HG02678 (cell line): ENCODE data around the gene SIAE.
"Not testable (repeated sequence)": the region's sequence is repeated elsewhere in the genome, so short reads cannot be mapped to it uniquely, and the experiment has no call there.

Experiments
- ATAC-seq: cut with Tn5 transposase; IDR thresholded peaks from one replicate; pipeline ENCODE4 v1.9.1; 2021; ENCODE audit warnings: mild to moderate bottlenecking, moderate library complexity; ENCODE audit not compliant: unreplicated experiment

The SIAE gene

DNA sequence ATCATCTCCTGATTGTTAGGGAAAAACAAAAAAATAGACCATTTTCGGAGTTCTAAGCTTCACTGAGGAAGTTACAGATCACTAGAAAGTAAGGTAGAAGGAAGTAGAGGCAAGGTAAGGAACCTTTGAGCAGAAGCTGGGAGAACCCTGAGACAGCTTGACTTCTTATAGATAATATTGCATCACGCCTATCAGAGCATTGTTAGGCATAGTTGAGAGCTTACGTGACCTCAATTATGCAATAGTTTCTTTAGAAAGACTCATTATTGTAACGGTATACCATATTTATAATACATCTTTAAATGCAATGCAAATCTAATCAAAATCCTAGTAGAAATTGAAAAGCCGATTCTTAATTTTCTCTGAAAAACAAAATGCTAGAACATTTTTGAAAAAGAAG is 46.0 kb downstream of the SIAE start:
- ATAC-seq, result no peak

DNA sequence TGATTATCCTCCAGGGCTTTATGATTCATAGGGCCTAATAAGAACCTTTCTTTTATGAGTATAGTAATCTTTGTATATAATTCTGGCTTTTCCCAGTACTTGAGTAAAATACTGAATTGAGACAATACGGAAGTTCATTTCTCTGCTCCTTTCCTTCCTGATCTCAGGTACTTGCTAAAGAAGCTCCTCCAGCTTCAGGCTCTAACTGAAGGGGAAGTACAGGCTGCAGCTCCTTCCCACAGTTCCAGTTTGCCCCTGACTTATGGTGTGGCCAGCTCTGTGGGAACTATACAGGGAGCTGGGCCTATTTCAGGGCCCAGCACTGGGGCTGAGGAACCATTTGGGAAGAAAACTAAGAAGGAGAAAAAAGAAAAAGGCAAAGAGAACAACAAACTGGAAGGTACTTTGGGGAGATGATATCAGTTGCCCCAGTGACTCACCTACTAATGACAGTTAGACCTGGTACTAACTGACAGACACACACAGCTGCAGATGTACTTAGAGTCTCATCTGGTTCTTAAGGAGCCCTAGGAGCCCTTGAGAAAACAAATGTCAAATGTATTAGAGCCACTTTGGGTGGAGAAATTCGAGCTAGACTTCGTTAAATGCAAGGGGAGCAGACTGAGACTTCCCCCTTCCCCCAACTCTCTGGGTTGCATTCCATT is 47.9 kb downstream of the SIAE start:
- ATAC-seq, result no peak

DNA sequence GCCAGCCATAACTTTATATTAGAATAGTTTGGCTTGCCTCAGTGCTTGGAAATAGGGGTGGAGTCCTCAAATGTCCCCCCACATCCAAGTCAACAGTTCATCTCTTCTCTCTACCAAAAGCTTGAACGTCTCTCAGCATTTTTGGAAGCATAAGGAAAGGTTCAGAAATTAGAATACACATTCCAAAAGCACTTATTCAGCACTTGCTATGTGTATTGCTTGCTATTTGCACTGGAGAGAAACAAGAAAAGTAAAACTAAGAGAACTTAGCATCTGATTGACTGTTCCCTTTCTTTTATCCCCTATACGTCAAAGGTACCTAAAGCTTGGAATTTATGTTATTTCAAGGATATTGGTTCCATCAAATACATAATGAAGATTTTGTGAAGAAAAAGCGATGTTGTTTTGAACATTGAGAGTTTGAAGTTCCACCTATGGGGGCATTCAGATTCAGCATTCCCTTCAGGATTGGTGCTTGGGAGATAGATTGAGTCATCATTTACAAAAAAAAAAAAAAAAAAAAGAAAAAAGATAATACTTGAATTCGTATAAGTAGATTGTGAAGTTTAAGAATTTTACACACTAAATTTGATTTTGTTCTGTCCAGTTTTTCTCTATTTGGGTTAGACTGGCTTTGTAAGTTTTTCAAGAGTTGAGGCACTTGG is 49.5 kb downstream of the SIAE start:
- ATAC-seq, result no peak

DNA sequence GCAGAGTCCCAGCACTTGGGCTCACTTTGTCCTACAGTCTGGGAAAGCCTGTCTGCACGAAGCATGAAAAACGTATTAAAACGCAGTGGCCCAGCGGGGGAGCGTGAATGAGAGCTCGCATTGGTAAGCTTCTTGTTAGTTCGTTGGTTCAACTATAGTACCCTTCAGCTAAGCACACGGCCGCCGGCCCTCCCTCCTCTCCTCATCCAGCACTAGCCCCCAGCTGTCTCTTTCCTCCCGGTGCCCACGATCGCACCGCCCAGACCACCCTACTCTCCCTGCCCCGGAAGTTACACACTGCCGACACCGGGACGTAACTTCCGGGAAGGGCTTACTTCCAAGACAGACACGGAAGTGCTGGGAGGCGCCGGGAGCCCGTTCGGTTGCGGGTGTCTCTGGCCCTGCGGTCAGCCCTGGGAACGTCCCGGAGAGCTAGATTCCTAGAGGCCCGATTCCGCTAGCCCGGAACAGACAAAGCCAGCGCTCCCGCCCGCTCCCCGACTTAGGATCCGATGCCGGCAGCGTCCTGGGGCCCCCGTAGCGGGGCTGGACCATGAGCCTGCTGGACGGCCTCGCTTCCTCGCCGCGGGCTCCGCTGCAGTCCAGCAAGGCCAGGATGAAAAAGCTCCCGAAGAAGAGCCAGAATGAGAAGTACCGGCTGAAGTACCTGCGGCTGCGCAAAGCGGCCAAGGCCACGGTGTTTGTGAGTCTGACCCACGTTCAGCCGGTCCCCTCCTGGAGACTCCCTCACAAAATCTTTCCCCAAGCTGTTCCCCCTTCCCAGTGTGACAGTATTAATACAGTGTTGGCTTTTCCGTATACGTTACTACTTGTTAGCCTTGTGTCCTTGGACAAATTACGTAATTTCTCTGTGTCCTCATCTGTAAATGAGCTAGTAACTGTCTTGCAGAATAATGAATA is 50.7 kb downstream of the SIAE start, which contains the start of gene TBRG1:
TSS of gene TBRG1 (plus strand) at position 334 of the 921 bp plus-strand sequence. CDS start at position 554, 220 bp downstream.
- peak; percentile 99 for ATAC-seq

DNA sequence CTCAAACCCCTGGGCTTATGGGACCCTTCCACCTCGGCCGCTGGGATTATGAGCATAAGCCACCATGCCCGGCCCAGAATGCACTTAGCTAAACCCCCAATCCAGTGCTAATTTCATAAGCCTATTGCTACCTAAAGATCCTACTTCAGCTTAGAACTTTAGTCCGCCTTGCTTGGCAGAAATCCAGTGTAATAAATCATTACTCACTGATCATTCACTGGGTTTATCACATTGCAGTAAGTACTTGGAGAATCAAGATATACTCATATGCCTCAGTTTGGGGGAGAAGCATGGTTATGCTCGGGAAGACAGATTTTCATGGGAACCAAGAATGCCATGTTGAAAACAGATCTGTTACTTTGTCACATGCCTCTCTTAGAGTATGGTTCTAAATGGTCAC is 54.7 kb downstream of the SIAE start:
- no peak for ATAC-seq

DNA sequence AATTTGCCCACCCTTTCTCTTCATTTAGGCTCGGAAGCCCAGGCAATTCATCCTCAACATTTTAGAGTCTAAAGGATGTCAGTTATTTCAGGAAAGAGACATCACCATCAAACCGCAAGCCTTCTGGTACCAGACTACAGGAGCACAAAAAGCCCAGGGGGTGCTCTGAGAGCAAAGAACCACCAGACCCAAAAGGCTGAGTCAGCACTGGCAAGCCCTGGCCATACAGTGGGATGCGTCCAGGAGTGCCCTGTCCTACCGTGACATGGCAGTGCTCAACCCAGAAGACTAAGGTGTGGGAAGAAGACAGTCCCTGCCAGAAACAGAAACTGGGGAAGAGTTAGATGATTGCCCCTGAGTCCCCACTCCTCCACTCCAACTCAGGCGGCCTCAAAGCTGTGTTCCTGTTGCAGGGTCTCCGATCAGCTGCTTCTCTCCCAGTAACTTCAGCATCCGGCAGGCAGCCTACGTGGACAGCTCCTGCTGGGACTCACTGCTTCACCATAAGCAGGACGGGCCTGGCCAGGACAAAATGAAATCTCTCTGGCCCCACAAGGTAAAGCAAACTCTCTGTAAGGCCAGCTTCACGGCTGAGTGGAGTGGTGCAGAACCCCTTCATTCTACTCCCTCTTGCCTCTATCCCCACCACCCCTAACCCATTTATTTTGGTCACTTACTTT is 60.8 kb downstream of the SIAE start:
- no peak for ATAC-seq

DNA sequence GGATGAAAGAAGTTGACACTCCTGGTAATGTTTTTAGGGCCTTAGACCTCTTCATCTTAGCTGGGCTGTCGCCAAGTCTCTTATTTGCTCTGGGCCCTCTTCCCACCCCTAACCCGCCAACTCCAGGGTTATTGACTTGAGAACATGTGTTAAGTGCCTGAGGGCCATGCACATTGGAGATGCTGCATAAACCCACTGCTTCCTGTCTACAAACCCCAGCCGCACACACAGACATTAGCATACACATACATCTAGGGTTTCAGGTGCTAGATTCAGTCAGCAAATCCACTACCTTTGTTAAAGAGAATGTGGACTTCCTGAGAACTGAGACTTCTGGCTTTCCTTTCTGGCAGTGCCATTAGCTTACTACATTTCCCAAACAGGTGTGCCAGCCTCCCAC is 61.5 kb downstream of the SIAE start:
- ATAC-seq, result no peak

DNA sequence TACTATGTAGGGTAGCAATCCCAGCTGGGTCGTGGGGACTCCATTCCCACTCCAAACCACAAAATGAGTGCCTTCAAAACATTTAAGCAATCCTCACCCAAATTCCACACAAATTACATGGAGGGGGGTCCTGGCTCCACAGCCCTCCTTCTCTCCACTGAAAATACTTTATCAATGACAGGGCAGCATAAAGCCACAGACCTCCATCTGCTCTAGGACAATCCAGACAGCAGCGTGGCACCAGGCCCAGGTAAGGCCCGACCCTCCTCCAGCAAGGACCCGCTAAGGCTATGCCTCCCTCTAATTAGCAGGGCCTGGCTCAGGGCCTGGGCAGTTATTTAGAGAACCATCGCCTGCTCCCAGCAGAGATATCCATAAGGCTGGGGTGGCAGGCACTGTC is 62.5 kb downstream of the SIAE start, which contains the start of gene PANX3:
TSS of gene PANX3 (plus strand) at position 365 of the 400 bp plus-strand sequence. CDS start 129 bp downstream, outside the sequence.
- ATAC-seq, result no peak

DNA sequence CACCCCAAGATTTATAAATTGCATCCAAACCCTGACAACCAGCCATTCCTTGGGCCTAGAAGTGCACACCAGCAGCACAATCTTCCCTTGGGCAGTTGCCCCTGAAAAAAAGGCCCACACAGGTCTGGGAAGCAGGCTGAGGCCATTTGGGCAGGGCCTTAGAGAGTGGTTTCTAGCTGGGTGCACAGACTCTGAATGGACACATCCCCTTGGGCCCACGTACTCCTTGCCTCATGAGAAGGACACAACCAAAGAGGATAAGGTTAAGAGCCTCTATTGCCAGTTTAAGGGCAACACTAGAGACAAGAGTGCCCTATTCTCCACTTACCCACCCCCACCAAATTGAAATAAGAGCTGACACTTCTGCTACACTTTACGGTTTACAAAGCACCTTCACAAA is 63.2 kb downstream of the SIAE start:
- no peak for ATAC-seq

DNA sequence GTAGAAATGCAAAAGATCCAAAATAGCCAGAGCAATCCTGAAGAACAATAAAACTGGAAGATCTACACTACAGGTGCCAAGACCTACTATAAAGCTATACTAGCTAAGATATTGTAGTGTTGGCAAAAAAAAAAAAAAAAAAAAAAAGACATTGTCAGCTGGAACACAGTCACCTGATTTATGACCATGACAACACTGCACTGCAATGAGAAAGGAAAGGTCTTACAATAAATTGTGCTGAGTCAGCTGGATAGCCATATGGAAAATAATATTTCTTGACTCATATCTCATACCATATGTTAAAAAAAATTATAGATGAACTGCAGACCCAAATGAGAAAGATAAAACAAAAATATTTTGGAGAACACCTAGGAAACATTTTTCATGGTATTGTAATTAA is 65.4 kb downstream of the SIAE start:
- ATAC-seq, result no peak

DNA sequence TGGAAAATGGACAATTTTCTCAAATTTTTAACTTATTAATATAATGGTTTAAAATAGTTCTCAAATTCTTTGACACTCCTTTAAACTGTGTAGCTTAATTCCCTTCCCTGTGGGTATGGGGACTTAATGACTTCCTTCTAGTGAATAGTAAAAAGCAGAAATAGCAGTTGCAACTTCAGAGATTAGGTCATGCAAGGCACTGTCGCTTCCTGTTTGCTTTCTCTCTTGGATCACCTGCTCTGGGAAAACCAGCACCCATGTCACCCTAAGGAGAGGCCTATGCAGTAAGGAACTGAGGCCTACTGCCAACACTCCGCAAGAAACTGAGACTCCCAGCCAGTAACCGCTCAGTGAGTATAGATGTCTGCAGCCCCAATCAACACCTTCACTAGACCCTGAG is 67.8 kb downstream of the SIAE start:
- no peak for ATAC-seq

DNA sequence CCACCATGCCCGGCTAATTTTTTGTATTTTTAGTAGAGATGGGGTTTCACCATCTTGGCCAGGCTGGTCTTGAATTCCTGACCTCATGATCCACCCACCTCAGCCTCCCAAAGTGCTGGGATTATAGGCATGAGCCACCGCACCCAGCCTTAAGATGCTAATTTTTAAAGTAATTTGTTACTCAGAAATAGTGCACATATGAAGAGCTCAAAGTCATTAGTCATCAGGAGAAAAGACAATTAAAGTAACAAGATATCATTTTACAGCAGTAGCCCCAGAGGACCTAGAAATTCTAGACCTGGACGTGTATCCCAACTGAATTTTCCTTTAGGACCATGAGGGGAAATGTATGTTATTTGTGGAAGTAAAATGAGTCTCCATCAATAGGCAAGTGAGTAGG is 70.8 kb downstream of the SIAE start:
- ATAC-seq, result not testable (repeated sequence)

DNA sequence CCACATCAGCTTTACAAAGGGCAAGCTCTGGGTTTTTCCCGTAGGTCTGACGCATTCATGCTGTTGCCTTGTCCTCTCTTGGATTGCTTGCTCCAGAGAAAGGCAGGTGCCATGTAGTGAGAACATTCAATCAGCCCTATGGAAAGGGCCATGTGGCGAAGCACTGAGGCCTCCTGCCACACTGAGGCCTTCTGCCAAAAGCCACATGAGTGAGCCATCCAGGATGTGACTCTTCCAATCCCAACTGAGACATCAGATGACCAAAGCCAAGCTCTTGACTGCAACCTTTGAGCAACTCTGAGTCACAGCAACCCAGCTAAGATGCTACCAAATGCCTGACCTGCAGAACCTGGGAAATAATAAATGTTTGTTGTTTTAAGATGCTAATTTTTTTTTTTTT is 71.3 kb downstream of the SIAE start:
- ATAC-seq, result no peak

DNA sequence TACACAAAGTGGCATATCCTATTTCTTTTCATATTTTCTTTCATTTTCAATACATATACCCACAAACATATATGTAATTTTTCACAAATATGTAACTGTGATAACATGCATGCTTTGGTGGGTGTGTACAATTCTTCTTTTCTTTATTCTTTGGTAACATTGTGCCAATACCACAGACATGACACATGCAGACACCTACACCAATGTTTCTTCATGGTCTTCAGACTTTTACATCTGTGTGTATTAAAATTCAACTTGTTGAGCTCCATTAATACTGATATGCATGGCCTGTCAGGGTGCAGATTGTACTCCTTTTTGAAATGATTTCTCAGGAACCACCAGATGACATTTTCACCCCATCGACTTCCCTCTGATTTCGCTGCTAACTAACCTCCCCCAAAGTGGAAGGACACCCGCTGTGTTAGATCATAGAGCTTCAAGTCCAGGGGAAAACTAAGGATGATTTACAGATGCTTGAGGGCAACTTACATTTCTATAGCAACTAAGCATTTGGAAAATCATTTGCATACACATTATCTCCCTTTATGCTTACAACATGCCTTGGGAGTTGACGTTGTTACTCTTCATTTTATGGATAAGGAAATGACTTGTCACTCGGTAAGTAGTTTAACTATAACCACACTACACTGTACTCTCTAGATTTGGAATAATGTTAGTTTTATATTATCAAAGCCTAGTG is 72.8 kb downstream of the SIAE start:
- ATAC-seq, result no peak

DNA sequence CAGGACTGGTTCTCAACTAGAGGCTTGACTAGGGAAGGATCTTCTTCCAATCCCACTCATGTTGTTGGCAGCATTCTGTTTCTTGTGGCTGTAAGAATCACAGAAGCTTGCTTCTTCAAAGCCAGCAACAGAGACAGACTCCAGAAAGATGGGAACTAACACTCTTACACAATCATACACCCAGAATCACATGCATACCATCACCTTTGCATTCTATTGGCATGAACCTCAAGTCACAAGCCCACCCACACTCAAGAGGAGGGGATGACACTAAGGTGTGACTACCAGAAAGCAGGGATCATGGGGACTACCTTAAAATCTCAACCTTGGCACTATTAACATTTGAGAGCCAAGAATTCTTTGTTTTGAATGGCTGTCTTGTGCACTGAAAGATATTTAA is 75.9 kb downstream of the SIAE start:
- no peak for ATAC-seq

DNA sequence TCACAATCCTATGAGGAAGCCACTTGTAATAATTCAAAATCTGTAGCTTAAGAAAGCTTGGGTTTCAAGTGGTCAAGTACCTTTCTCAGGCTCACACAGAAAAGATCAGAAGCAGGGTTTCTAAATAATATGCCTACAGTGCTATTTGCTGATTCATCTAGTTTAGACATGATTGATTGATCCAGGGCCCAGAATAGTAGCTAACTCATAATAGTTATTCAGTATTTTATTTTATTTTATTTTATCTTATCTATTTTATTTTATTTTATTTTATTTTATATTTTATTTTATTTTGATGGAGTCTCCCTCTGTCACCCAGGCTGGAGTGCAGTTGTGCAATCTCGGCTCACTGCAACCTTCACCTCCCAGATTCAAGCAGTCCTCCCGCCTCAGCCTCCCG is 78.2 kb downstream of the SIAE start:
- ATAC-seq, result no peak

DNA sequence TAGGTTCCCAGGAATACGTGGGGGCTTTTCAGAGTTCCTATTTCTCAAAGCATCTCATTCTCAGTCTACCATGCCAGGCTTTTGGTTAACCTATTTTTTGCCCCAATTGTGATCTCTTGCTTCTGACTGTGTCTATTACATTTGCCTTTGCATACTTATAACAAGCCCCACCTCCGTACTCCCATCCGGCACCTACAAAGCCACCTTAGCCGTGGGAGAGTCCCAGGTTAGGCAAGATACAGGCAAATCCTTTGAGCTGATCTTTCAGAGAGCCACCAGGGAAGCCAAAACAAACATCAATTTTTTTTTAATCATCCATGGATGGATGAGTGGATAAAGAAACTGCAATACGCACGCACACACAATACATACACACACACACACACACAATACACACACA is 80.9 kb downstream of the SIAE start:
- ATAC-seq, result no peak

DNA sequence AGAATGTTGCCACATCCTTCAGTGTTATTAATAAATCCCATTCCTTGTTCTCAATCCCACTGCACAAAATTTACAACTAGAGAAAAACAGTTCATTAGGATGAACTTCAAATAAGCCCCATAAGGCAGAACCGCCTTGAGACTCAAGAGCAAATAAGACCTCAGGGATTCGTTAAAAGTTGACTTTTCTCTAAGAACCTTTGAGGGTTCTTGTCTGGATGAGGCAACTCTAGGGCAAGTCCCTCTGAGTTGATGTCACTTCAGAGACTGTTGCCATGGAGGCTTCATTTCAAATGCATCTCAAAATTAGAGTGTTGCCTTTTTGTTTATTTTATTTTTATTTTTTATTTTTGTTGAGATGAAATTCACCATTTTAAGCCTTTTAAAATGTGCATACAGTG is 82.1 kb downstream of the SIAE start:
- ATAC-seq, result no peak

DNA sequence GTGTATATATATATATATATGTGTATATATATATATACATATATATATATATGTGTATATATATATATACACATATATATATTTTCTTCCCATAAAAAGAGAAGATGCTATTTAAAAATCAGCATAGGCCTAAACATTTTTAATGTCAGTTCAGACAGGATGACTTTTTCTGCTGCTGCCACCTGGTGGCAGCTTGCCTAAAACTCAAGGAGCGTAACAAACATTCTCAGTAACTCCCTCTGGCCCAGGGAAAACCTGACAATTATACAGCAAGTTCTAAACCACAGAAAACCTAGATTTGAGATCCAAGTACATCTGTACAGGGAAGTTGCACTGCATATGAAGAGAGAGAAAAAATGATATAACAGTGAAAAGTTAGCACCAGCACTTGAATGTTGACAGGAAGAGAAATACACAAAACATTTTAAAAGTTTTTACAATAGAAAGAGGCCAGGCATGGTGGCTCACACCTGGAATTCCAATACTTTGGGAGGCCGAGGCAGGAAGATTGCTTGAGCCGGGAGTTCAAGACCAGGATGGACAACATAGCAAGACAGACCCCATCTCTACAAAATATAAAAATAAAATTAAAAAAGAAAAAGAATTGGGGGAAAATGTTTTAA is 87.2 kb downstream of the SIAE start:
- peak; percentile 55 for ATAC-seq
